ENCODE results near the gene POU6F2.

The POU6F2 gene

DNA sequence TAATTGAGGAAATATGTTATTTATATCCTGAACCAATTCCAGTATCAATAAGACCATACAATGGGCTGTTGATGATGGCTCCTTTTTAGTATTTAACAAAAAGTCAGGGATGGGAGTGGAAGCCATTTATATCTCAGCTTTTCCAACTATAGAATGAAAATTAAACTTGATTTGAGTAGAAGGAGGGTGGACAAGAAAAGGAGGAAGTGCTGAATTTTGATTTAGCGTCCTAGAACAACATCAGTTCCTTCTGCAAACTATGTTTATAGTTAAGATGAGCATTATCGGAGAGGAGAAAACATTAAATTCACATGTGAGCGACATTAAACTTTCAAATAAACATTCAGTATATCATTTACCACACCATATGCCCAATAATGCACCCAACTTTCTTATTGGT is 439.2 kb downstream of the POU6F2 start:
- ChIA-PET CTCF (interaction anchor here (0.6 to 1.0 kb wide), 3 partner anchors 22 to 67 kb away, joined by 3 to 6 read pairs (median 3); no protein-coding TSS in a partner anchor), POLR2A (interaction anchor here (0.6 kb wide), 1 partner anchor 89 kb away, joined by 4 read pairs; no protein-coding TSS in a partner anchor)
- Histone ChIP-seq H3K9me3 (ENCODE audit: control insufficient read depth, insufficient read depth, low read depth, low read length) (no peaks in the 10 kb centered on the region), H3K27ac (ENCODE audit: extremely low read depth, low read depth, low read length) (no peak overlapping the region), H3K4me3 (ENCODE audit: low read depth, low read length) (no peak overlapping the region), H3K36me3 (ENCODE audit: control insufficient read depth in 2 of 2, insufficient read depth in 1 of 2, low read length in 2 of 2) (no peaks in the 10 kb centered on the region), H3K4me1 (ENCODE audit: control insufficient read depth, insufficient read depth, low read length) (no peaks in the 10 kb centered on the region; the same call in 1 of the 2 replicates)
- TF ChIP-seq ZNF19 (tag by site-specific recombination; IDR thresholded peaks at IDR 0.05; ENCODE audit: low read depth) (no peak), ZNF549 (tag by site-specific recombination; IDR thresholded peaks at IDR 0.05) (no peak), ZNF629 (tag by site-specific recombination; IDR thresholded peaks at IDR 0.05) (no peak)

DNA sequence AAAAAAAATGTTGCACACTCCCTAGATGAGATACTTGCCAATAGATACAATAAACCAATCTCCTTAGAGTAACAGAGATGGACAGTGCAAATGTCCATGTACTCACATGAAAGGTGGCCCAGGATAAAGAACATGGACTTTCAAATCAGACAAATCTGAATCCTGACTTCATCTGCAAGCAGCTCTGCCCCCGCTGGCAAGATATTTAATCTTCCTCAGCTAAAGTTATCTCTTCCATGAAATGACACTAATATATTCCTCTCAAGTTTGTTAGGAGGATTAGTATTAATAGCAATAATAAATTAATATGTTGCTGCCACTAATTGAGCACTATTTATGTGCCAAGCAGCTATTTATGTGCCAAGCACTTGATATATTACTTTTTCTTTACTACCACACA is 439.9 kb downstream of the POU6F2 start:
- CTCF ChIA-PET = interaction anchor here (0.6 to 1.3 kb wide), 4 partner anchors 20 to 68 kb away, joined by 3 to 6 read pairs (median 4); no protein-coding TSS in a partner anchor

DNA sequence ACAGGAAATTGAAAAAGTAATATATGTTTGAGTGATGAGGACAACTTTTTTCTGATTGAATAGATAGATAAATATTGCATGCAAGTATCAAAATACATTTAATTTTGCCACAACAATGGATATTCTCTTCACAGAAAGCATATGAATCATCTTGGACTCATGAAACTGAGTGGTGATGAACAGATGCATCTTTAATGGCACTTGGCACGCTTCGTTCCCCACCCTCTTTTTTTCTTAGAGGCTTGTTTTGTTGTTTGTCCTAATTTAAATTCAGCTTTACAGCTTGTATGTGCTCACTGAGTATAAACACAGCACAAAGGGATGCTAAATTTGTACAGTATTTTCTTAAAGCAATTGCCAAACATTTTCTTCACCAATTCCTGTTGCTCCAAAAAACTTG is 443.5 kb downstream of the POU6F2 start:
- Histone ChIP-seq H3K36me3 (ENCODE audit: control insufficient read depth in 2 of 2, insufficient read depth in 1 of 2, low read length in 2 of 2) (no peaks in the 10 kb centered on the region), H3K9me3 (ENCODE audit: control insufficient read depth, insufficient read depth, low read depth, low read length) (no peaks in the 10 kb centered on the region), H3K4me3 (ENCODE audit: low read depth, low read length) (no peak overlapping the region), H3K27ac (ENCODE audit: extremely low read depth, low read depth, low read length) (no peak overlapping the region), H3K4me1 (ENCODE audit: control insufficient read depth, insufficient read depth, low read length) (no peaks in the 10 kb centered on the region)
- no peak for TF ChIP-seq ZNF292 (tag by site-specific recombination; IDR thresholded peaks at IDR 0.05; ENCODE audit: borderline replicate concordance, low read depth)
- no peak for TF ChIP-seq GLIS2 (tag by site-specific recombination; IDR thresholded peaks at IDR 0.05)
- TF ChIP-seq ZNF350 (tag by site-specific recombination; IDR thresholded peaks at IDR 0.05) = no peak
- TF ChIP-seq SP3 (tag by site-specific recombination; IDR thresholded peaks at IDR 0.05) = no peak
- TF ChIP-seq ZNF747 (tag by site-specific recombination; IDR thresholded peaks at IDR 0.05) = no peak
- TF ChIP-seq KLF16 (tag by site-specific recombination; IDR thresholded peaks at IDR 0.05) = no peak
- no peak for TF ChIP-seq ZBTB8A (tag by site-specific recombination; IDR thresholded peaks at IDR 0.05)
- no peak for TF ChIP-seq ZNF530 (tag by site-specific recombination; IDR thresholded peaks at IDR 0.05; ENCODE audit: low read depth)
- TF ChIP-seq ZNF791 (tag by site-specific recombination; IDR thresholded peaks at IDR 0.05) = no peak
- TF ChIP-seq ZNF473 (tag by site-specific recombination; IDR thresholded peaks at IDR 0.05) = no peak
- no peak for TF ChIP-seq TCF7L2 (IDR thresholded peaks at IDR 0.05; ENCODE audit: borderline replicate concordance, low read depth, low read length)
- TF ChIP-seq ZNF600 (tag by site-specific recombination; IDR thresholded peaks at IDR 0.05) = no peak
- no peak for TF ChIP-seq ZNF157 (tag by site-specific recombination; IDR thresholded peaks at IDR 0.05)
- TF ChIP-seq ZNF610 (tag by site-specific recombination; IDR thresholded peaks at IDR 0.05; ENCODE audit: borderline replicate concordance) = no peak
- TF ChIP-seq HOXC10 (CRISPR knock-in tag; IDR thresholded peaks at IDR 0.05) = no peak
- no peak for TF ChIP-seq ZNF654 (tag by site-specific recombination; IDR thresholded peaks at IDR 0.05; ENCODE audit: low read depth)
- TF ChIP-seq ZNF146 (tag by site-specific recombination; IDR thresholded peaks at IDR 0.05) = no peak
- ChIA-PET CTCF (interaction anchor here (0.6 kb wide), 1 partner anchor 394 kb away, joined by 3 read pairs; no protein-coding TSS in a partner anchor), POLR2A (no interaction called here)

More for the DNA sequence above, 439.9 kb downstream of the POU6F2 start:
- no peaks in the 10 kb centered on the region for H3K9me3 ChIP-seq (ENCODE audit: control insufficient read depth, insufficient read depth, low read depth, low read length)
- POLR2A ChIA-PET = interaction anchor here (0.6 kb wide), 1 partner anchor 90 kb away, joined by 4 read pairs; no protein-coding TSS in a partner anchor
- no peaks in the 10 kb centered on the region; the same call in 1 of the 2 replicates for H3K4me1 ChIP-seq (ENCODE audit: control insufficient read depth, insufficient read depth, low read length)
- no peaks in the 10 kb centered on the region for H3K36me3 ChIP-seq (ENCODE audit: control insufficient read depth in 2 of 2, insufficient read depth in 1 of 2, low read length in 2 of 2)
- H3K27ac ChIP-seq (ENCODE audit: extremely low read depth, low read depth, low read length) = no peak overlapping the region
- no peak for TF ChIP-seq ZNF548 (tag by site-specific recombination; IDR thresholded peaks at IDR 0.05)
- TF ChIP-seq ZNF114 (tag by site-specific recombination; IDR thresholded peaks at IDR 0.05) = no peak
- no peak for TF ChIP-seq ZBTB1 (tag by site-specific recombination; IDR thresholded peaks at IDR 0.05)
- TF ChIP-seq ZNF785 (tag by site-specific recombination; IDR thresholded peaks at IDR 0.05) = no peak
- TF ChIP-seq ZFP37 (tag by site-specific recombination; IDR thresholded peaks at IDR 0.05) = no peak
- TF ChIP-seq ZNF19 (tag by site-specific recombination; IDR thresholded peaks at IDR 0.05; ENCODE audit: low read depth) = no peak
- no peak for TF ChIP-seq ZNF747 (tag by site-specific recombination; IDR thresholded peaks at IDR 0.05)
- TF ChIP-seq ZNF629 (tag by site-specific recombination; IDR thresholded peaks at IDR 0.05) = no peak
- no peak for TF ChIP-seq ZNF423 (tag by site-specific recombination; IDR thresholded peaks at IDR 0.05)
- no peak for TF ChIP-seq ZNF792 (tag by site-specific recombination; IDR thresholded peaks at IDR 0.05)
- TF ChIP-seq MEIS1 (CRISPR knock-in tag; IDR thresholded peaks at IDR 0.05; ENCODE audit: borderline replicate concordance) = no peak
- TF ChIP-seq, protein P1, sequence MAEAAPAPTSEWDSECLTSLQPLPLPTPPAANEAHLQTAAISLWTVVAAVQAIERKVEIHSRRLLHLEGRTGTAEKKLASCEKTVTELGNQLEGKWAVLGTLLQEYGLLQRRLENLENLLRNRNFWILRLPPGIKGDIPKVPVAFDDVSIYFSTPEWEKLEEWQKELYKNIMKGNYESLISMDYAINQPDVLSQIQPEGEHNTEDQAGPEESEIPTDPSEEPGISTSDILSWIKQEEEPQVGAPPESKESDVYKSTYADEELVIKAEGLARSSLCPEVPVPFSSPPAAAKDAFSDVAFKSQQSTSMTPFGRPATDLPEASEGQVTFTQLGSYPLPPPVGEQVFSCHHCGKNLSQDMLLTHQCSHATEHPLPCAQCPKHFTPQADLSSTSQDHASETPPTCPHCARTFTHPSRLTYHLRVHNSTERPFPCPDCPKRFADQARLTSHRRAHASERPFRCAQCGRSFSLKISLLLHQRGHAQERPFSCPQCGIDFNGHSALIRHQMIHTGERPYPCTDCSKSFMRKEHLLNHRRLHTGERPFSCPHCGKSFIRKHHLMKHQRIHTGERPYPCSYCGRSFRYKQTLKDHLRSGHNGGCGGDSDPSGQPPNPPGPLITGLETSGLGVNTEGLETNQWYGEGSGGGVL (tag by site-specific recombination; IDR thresholded peaks at IDR 0.05) = no peak
- TF ChIP-seq ZNF654 (tag by site-specific recombination; IDR thresholded peaks at IDR 0.05; ENCODE audit: low read depth) = no peak
- TF ChIP-seq ZNF292 (tag by site-specific recombination; IDR thresholded peaks at IDR 0.05; ENCODE audit: borderline replicate concordance, low read depth) = no peak
- no peak for TF ChIP-seq HOXD13 (CRISPR knock-in tag; IDR thresholded peaks at IDR 0.05; ENCODE audit: borderline replicate concordance)
- TF ChIP-seq, protein P2, sequence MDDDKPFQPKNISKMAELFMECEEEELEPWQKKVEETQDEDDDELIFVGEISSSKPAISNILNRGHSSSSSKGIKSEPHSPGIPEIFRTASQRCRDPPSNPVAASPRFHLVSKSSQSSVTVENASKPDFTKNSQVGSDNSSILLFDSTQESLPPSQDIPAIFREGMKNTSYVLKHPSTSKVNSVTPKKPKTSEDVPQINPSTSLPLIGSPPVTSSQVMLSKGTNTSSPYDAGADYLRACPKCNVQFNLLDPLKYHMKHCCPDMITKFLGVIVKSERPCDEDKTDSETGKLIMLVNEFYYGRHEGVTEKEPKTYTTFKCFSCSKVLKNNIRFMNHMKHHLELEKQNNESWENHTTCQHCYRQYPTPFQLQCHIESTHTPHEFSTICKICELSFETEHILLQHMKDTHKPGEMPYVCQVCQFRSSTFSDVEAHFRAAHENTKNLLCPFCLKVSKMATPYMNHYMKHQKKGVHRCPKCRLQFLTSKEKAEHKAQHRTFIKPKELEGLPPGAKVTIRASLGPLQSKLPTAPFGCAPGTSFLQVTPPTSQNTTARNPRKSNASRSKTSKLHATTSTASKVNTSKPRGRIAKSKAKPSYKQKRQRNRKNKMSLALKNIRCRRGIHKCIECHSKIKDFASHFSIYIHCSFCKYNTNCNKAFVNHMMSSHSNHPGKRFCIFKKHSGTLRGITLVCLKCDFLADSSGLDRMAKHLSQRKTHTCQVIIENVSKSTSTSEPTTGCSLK (tag by site-specific recombination; IDR thresholded peaks at IDR 0.05) = no peak
- no peak for TF ChIP-seq ZNF221 (tag by site-specific recombination; IDR thresholded peaks at IDR 0.05; ENCODE audit: borderline replicate concordance)
- no peak for TF ChIP-seq ZNF76 (tag by site-specific recombination; IDR thresholded peaks at IDR 0.05; ENCODE audit: borderline replicate concordance, low read depth)
- TF ChIP-seq ZNF670 (tag by site-specific recombination; IDR thresholded peaks at IDR 0.05; ENCODE audit: low read depth) = no peak
- TF ChIP-seq ZIC2 (tag by site-specific recombination; IDR thresholded peaks at IDR 0.05) = no peak
- H3K4me3 ChIP-seq (ENCODE audit: low read depth, low read length) = no peak overlapping the region

All from HEK293 (cell line).